Panc1 (cell line): ENCODE results near the gene BAZ2B.

Source experiments
- CTCF ChIP-seq: fragments of 450-650 bp; IDR thresholded peaks from 2 replicates; pipeline ENCODE4 v1.5.1; 2017; ENCODE audit warnings: mild to moderate bottlenecking
- POLR2AphosphoS5 ChIP-seq: IDR thresholded peaks from 2 replicates; pipeline ENCODE4 v1.6.1; 2012; ENCODE audit warnings: mild to moderate bottlenecking, low read depth, low read length, moderate library complexity
- TCF7L2 ChIP-seq: IDR thresholded peaks from 2 replicates; pipeline ENCODE4 v1.6.1; 2011; ENCODE audit warnings: mild to moderate bottlenecking, low read depth, low read length, inconsistent platforms

GRCh38 chr2:159561242-159561641 is 55.1 kb downstream of the BAZ2B start:
- TF ChIP-seq CTCF, result no peak
- no peak for TF ChIP-seq POLR2AphosphoS5
- TF ChIP-seq TCF7L2, result no peak
